PC-3 (cell line): ENCODE results near the gene TRIM24. TPM values are rescaled to one million over a fixed set of nuclear protein-coding genes. Genes with fewer than 3 reads are reported as not detected.

Source experiments
- ATAC-seq: fragments of 200-7000 bp; cut with Tn5 transposase; 2 replicates; pipeline ENCODE4 v1.9.1; 2020; ENCODE audit warnings: mild to moderate bottlenecking, moderate library complexity
- BruUV-seq: library from RNA; stranded (reverse); fragments of 400-500 nt; replicated peaks from 2 replicates; lab custom pipeline; 2021; lab: Mats Ljungman, UMichigan
- CTCF ChIA-PET: fragments of 300-600 bp; sonication (Branson Sonifier 250); formaldehyde crosslinking; loops from one replicate; lab custom pipeline; 2022; ENCODE audit warnings: antibody characterized with exemption; lab: Charles Lee
- POLR2A ChIA-PET: fragments of 300-600 bp; sonication (Branson Sonifier 250); formaldehyde crosslinking; loops from one replicate; lab custom pipeline; 2022; ENCODE audit warnings: antibody characterized with exemption; ENCODE audit not compliant: unreplicated experiment; lab: Charles Lee
- DNase-seq: peaks from one replicate; pipeline ENCODE4 v3.0.0-alpha.2; 2015
- H2AFZ ChIP-seq: fragments of 300-600 bp; sonication (generic); 2 replicates; pipeline ENCODE4 v1.6.0; 2016; ENCODE audit warnings: antibody characterized with exemption, low read length
- H3F3A ChIP-seq: fragments of 300-600 bp; sonication (generic); one replicate; pipeline ENCODE4 v1.6.0; 2017; ENCODE audit warnings: antibody characterized with exemption, low read length, control low read depth, mild to moderate bottlenecking; ENCODE audit not compliant: unreplicated experiment
- H3K27ac ChIP-seq: fragments of 300-600 bp; sonication (generic); 2 replicates; pipeline ENCODE4 v1.5.1; 2016; ENCODE audit warnings: mild to moderate bottlenecking, low read length
- H3K27me3 ChIP-seq: fragments of 300-600 bp; sonication (generic); 2 replicates; pipeline ENCODE4 v1.6.1; 2016; ENCODE audit warnings: low read length, mixed read lengths
- H3K36me3 ChIP-seq: fragments of 300-600 bp; sonication (generic); 2 replicates; pipeline ENCODE4 v1.6.1; 2016; ENCODE audit warnings: low read depth, mixed run types, low read length, mixed read lengths
- H3K4me1 ChIP-seq: fragments of 300-600 bp; sonication (generic); 2 replicates; pipeline ENCODE4 v1.5.1; 2016; ENCODE audit warnings: low read length; ENCODE audit not compliant: insufficient read depth
- H3K4me2 ChIP-seq: fragments of 300-600 bp; sonication (generic); 2 replicates; pipeline ENCODE4 v1.6.0; 2016; ENCODE audit warnings: low read length
- H3K4me3 ChIP-seq: fragments of 300-600 bp; sonication (generic); 2 replicates; pipeline ENCODE4 v1.5.1; 2016; ENCODE audit warnings: mild to moderate bottlenecking, low read length, mixed read lengths
- H3K79me2 ChIP-seq: fragments of 300-600 bp; sonication (generic); 2 replicates; pipeline ENCODE4 v1.6.1; 2017; ENCODE audit warnings: low read length, mixed read lengths
- H3K9ac ChIP-seq: fragments of 300-600 bp; sonication (generic); 2 replicates; pipeline ENCODE4 v1.6.0; 2016; ENCODE audit warnings: mild to moderate bottlenecking, low read length
- H3K9me2 ChIP-seq: fragments of 300-600 bp; sonication (generic); replicated peaks from 2 replicates; pipeline ENCODE4 v1.6.1; 2016; ENCODE audit warnings: mixed run types, low read length, mixed read lengths
- H3K9me3 ChIP-seq: fragments of 300-600 bp; sonication (generic); 2 replicates; pipeline ENCODE4 v1.6.1; 2016; ENCODE audit warnings: low read length, mixed read lengths
- H4K20me1 ChIP-seq: fragments of 300-600 bp; sonication (generic); 2 replicates; pipeline ENCODE4 v1.6.1; 2016; ENCODE audit warnings: low read length, mixed read lengths
- CTCF ChIP-seq: fragments of 300-600 bp; sonication (generic); conservative IDR thresholded peaks from 2 replicates; pipeline ENCODE4 v1.5.1; 2017; ENCODE audit warnings: antibody characterized with exemption, low read depth, mild to moderate bottlenecking, low read length
- EZH2 ChIP-seq: fragments of 300-600 bp; sonication (generic); IDR thresholded peaks from one replicate; pipeline ENCODE4 v1.6.1; 2017; ENCODE audit warnings: antibody characterized with exemption, mild to moderate bottlenecking, low read length; ENCODE audit not compliant: unreplicated experiment
- EZH2phosphoT487 ChIP-seq: fragments of 300-600 bp; sonication (generic); IDR thresholded peaks from 2 replicates; pipeline ENCODE4 v1.6.1; 2018; ENCODE audit warnings: mild to moderate bottlenecking, antibody characterized with exemption, low read length, borderline replicate concordance
- intact Hi-C: fragments of 100-400 bp; cut with micrococcal nuclease; formaldehyde crosslinking; loops from 2 replicates; pipeline ENCODE4 v1.9.0; 2023
- total RNA-seq: library from RNA; depleted of rRNA; stranded (reverse); fragments of >200 nt; gene quantifications from 2 replicates; pipeline ENCODE4 v1.2.3, GENCODE V29; 2014

TRIM24 gene
- total RNA-seq, 1 experiment from 2014 or later = 12.9 TPM

GRCh38 chr7:138563808-138564207, 103.7 kb downstream of the TRIM24 start:
- intact Hi-C loops = no loop called here
- BruUV-seq = no TSS peak
- Histone ChIP-seq H3K4me1 (peaks cover 6% of the 10 kb centered on the region; the same call in 1 of the 2 replicates), H3K9me3 (0 out of 2 replicates have a peak, but pooled peaks cover 3% of the 10 kb centered on the region), H2AFZ (no peak overlapping the region), H3F3A (no peaks in the 10 kb centered on the region), H3K27ac (no peak overlapping the region), H3K27me3 (no peaks in the 10 kb centered on the region), H3K79me2 (no peaks in the 10 kb centered on the region), H3K9ac (no peak overlapping the region), H3K9me2 (no peaks in the 10 kb centered on the region), H3K4me2 (peak overlapping the region; percentile 53), H3K36me3 (peaks cover 66% of the 10 kb centered on the region), H3K4me3 (peak overlapping the region; percentile 30; the same call in 1 of the 2 replicates), H4K20me1 (no peaks in the 10 kb centered on the region)
- TF ChIP-seq EZH2phosphoT487 (no peak), CTCF (no peak), EZH2 (no peak)
- ATAC-seq (no peak), DNase-seq (no peak)
- ChIA-PET POLR2A (no interaction called here), CTCF (no interaction called here)

GRCh38 chr7:138564365-138564764, 104.3 kb downstream of the TRIM24 start:
- peak overlapping the region; percentile 53 for H3K4me2 ChIP-seq
- no peak overlapping the region for H2AFZ ChIP-seq
- H3K9me2 ChIP-seq = no peaks in the 10 kb centered on the region
- peaks cover 6% of the 10 kb centered on the region; the same call in 1 of the 2 replicates for H3K4me1 ChIP-seq
- no peak overlapping the region for H3K27ac ChIP-seq
- POLR2A ChIA-PET = no interaction called here
- H3K36me3 ChIP-seq = peaks cover 61% of the 10 kb centered on the region
- H3K9ac ChIP-seq = no peak overlapping the region
- ATAC-seq (peak; percentile 15; the same call in 1 of the 2 replicates), DNase-seq (peak; percentile 69)
- no peaks in the 10 kb centered on the region for H3K79me2 ChIP-seq
- no peak for TF ChIP-seq CTCF
- no peak for TF ChIP-seq EZH2phosphoT487
- no peak for TF ChIP-seq EZH2
- H3F3A ChIP-seq = no peaks in the 10 kb centered on the region
- H3K9me3 ChIP-seq = 0 out of 2 replicates have a peak, but pooled peaks cover 3% of the 10 kb centered on the region
- BruUV-seq = no TSS peak
- CTCF ChIA-PET = no interaction called here
- H3K4me3 ChIP-seq = peak overlapping the region; percentile 30; the same call in 1 of the 2 replicates
- no peaks in the 10 kb centered on the region for H4K20me1 ChIP-seq
- H3K27me3 ChIP-seq = no peaks in the 10 kb centered on the region
- intact Hi-C loops = no loop called here

- Histone ChIP-seq H3K4me2 (no peak overlapping the region), H3K27me3 (no peaks in the 10 kb centered on the region), H3K27ac (no peak overlapping the region), H3K9me2 (no peaks in the 10 kb centered on the region), H3K36me3 (peaks cover 54% of the 10 kb centered on the region), H3K4me1 (peaks cover 6% of the 10 kb centered on the region; the same call in 1 of the 2 replicates), H3K4me3 (no peak overlapping the region), H4K20me1 (no peaks in the 10 kb centered on the region), H2AFZ (no peak overlapping the region), H3K9ac (no peak overlapping the region), H3K9me3 (0 out of 2 replicates have a peak, but pooled peaks cover 3% of the 10 kb centered on the region), H3K79me2 (no peaks in the 10 kb centered on the region), H3F3A (no peaks in the 10 kb centered on the region)
- intact Hi-C loops = no loop called here
- ChIA-PET POLR2A (no interaction called here), CTCF (no interaction called here)
- no TSS peak for BruUV-seq
- no peak for ATAC-seq
- no peak for DNase-seq
- TF ChIP-seq EZH2 (no peak), CTCF (no peak), EZH2phosphoT487 (no peak)
Observed at GRCh38 chr7:138565071-138565450, 105.0 kb downstream of the TRIM24 start.
